Iris pigment epithelial cell (primary cell): ENCODE results near the gene PTCH2.
A peak's percentile ranks its signal among the peaks of the same experiment; 100 is the strongest.
"Not testable (repeated sequence)": the region's sequence is repeated elsewhere in the genome, so short reads cannot be mapped to it uniquely, and the experiment has no call there.

Experiments used
- DNase-seq: peaks from one replicate; pipeline ENCODE4 v3.0.0-alpha.2; 2011; ENCODE audit warnings: low read depth

PTCH2 gene

DNA sequence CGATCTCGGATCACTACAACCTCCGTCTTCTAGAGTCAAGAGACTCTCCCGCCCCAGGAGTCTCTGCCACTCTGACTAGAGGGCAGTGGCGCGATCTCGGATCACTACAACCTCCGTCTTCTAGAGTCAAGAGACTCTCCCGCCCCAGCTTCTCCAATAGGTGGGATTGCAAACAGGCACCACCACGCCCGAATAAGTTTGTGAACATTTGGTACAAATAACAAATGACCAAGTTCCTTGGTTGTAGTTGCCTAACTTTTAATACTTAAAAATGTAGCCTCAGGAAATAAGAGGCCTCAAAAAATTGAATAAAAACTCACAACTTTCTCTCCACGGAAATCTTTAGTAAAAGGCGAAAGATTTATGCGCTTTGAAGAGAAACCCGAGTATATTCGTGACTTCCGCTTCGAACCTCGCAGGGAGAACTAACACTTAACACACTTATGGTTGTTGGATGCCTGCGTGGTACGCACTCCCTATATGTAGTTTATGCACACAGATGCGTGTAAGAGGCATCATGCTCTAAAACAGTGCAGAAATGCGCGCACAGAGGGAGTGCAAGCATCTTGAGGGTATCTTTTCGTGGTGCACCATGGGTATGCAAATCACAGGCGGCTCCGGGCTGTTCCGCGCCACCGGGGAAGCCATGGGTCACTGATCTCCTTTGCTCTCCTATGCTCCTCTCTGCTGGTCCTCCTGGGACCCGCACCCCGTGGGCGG is 23.3 kb downstream of the PTCH2 start:
- peak; percentile 93 for DNase-seq

DNA sequence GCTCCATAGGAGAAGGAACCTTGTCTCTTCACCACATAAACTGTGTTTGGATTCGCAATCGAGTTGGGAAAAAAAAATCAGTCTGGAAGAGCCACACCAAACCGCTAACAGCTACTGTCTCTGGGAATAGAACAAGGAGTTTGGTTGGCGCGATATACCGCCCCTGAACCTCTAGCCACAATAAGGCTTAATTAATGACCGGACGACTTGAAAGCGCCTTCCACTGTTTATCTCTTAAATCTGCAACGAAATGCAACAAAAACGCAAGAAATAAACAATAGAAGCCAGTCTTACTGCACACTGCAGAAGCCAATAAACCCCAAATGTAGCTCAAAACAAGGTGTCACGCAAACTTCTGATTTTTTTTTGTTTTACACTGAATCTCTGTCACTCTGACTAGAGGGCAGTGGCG is 23.9 kb downstream of the PTCH2 start:
- no peak for DNase-seq

DNA sequence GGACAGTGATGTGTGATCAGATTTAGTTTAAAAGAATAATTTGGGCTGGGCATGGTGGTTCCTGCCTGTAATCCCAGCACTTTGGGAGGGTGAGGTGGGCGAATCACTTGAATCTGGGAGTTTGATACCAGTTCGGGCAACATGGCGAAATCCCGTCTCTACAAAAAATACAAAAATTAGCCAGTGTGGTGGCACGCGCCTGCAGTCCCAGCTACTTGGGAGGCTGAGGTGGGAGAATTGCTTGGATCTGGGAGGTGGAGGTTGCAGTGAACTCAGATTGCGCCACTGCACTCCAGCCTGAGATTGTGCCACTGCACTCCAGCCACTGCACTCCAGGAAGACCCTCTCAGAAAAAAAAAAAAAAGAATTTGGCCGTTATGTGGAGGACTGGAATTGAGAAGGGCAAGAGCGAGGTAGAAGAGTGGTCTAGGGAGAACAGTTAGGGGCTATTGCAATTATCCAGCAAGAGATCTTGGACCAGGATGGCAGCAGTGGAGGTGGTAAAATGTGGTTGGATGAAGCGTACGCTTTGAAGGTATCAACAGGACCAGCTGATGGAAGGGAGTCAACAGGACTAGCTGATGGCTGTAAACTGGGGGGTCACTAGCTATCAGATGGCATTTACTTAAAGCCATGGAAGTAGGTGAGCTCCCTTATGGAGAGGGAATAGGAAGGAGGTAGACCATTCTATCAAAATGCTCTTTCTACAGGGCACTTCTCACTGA is 25.1 kb downstream of the PTCH2 start:
- no peak for DNase-seq

DNA sequence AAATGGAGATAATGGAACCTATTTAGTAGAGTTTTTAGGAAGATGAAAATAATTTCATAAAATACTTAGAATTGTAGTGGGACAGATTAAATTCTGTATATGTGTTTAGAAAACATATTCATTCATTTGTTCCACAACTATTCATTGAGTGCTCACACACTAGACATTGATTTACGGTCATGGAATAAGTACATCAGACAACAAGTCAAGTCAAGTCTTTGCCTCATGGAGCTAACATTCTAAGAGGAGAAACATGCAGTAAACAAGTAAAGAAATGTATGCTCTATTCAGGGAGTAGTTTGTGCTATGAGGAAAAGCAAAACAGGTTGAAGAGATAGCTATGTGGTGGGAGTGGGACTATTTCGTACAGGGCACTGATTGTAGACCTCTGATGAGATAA is 25.7 kb downstream of the PTCH2 start:
- DNase-seq, result no peak

DNA sequence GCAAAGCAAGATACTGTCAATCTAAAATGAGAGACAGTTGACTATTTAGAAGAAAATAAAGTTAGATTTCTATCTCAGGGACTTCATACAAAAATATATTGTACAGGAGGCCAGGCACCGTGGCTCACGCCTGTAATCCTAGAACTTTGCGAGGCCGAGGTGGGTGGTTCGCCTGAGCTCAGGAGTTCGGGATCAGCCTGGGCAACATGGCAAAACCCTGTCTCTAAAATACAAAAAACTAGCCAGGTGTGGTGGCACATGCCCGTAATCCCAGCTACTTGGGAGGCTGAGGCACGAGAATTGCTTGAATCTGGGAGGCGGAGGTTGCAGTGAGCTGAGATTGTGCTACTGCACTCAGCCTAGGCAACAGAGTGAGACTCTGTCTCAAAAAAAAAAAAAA is 27.1 kb downstream of the PTCH2 start:
- not testable (repeated sequence) for DNase-seq

DNA sequence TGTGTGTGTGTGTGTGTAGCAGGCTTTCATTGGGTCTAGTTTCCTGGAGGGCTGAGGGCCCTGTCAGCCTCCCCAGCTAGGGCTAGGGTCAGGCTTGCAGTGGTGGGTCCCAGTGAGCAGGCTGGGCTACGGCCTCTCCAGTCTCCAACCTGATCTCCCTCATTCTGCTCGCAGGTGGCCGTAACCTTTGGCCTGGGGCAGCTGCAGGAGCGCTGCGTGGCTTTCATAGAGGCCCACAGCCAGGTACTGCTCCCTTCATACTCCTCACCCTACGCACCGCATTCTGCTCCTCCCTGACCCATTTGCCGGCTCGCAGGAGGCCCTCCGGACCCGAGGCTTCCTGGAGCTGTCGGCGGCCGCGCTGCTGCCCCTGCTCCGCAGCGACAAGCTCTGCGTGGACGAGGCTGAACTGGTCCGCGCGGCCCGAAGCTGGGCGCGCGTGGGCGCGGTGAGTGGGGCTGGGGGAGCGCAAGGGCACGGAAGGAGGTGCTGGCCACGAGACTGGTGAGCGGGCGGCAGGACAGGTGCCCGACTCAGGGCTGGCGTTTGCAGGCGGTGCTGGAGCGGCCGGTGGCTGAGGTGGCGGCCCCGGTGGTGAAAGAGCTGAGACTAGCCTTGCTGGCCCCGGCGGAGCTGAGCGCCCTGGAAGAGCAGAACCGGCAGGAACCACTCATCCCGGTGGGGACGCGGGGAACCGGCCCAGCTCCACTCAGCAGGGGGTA is 30.1 kb downstream of the PTCH2 start:
- DNase-seq, result no peak

DNA sequence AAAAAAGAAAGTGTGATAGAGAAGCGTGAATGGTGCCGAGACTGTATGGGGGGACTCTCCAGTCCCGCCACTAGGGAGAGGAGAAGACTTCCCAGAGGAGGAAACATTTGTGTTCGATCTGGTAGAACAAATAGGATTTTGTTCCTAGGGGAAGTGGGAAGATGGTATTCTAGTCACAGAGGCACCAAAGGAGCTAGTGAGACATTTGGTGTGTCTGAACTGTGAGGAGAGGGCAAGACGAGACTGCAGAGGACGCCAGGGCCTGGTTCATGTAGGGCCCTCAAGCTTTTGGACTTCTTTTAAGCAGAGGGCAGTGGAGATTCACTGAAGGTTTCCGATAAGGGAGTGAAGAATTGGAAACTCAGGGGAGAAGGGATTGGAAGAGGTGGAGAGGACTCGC is 31.8 kb downstream of the PTCH2 start:
- DNase-seq, result no peak

DNA sequence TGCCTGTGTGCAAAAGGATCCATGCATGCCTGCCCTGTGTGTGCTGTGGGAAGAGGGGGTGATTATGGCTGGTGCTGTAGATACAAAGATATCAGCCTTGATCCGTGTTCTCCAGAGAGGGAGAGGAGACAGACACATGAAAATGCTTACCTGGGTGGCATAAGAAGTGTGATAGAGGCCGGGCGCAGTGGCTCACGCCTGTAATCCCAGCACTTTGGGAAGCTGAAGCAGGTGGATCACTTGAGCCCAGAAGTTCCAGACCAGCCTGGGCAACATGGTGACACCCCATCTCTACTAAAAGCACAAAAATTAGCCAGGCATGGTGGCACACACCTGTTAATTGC is 32.3 kb downstream of the PTCH2 start:
- DNase-seq, result not testable (repeated sequence)

DNA sequence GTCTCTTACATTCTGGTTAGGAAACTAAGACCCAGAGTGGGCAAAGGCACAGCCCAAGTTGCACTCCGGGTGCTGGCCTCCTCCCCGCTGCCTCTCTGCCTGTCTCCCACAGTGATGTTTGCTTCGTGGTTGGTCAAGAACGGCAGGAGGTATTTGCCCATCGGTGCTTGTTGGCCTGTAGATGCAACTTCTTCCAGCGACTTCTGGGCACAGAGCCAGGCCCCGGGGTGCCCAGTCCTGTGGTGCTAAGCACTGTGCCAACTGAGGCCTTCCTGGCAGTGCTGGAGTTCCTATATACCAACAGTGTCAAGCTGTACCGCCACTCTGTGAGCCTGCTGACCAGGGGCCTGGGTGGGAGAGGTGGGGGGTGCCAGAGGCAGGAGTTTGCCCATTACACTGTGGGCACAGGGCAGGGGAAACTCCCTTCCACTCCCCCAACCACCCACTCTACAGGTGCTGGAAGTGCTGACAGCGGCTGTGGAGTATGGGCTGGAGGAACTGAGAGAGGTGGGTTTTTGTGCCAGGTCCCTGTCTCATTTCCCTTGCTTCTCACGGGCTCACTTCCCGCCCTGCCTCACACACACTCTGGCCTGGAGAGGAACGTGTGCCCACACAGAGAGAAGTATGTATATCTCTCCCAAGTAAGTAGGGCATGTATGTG is 32.8 kb downstream of the PTCH2 start:
- DNase-seq, result peak; percentile 42

DNA sequence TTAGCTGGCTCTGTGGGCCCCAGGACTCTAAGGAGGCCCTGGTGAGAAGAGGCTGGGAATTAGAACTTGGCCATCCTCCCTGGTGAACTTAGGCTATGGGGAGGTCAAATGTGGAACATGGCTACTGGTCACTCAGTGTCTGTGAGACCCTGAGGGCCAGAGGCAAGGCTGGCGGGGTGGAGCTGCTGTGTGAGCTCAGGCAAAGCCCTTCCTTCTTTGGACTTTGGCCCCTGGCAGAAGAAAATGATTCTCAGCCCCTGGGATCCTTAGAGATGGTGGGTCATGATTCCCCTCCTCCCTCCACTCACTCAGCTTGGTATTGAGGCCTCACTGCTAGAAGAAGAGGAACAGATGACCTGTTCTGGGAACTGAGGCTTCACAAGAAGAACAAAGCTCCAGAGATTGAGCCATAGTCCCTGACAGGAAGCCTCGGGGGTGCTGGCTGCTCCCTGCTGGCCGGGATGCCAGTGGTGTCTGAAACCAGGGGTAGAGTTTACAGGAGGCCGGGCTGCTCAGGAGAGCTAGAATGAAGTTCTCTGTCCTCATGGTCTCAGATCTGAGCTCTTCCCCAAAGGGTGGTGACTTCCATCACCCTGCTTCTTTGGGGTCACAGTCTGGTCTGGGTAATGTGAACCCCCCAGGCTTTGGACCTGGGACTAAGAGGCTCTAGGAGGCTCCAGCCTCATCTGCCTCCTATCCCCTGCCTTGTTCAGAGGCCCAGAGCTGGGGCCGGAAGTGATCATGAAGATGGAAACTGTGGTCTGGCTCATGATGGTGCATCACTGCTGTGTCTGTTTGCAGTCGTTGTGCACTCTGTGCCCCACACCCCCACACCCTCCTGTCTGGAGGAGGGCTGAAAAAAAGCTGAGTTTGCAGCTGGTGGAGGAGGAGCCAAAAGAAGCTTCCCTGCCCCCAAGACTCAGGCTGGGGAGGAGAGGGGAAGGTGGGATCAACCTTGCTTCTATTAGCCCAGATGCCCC is 33.8 kb downstream of the PTCH2 start:
- peak; percentile 82 for DNase-seq

DNA sequence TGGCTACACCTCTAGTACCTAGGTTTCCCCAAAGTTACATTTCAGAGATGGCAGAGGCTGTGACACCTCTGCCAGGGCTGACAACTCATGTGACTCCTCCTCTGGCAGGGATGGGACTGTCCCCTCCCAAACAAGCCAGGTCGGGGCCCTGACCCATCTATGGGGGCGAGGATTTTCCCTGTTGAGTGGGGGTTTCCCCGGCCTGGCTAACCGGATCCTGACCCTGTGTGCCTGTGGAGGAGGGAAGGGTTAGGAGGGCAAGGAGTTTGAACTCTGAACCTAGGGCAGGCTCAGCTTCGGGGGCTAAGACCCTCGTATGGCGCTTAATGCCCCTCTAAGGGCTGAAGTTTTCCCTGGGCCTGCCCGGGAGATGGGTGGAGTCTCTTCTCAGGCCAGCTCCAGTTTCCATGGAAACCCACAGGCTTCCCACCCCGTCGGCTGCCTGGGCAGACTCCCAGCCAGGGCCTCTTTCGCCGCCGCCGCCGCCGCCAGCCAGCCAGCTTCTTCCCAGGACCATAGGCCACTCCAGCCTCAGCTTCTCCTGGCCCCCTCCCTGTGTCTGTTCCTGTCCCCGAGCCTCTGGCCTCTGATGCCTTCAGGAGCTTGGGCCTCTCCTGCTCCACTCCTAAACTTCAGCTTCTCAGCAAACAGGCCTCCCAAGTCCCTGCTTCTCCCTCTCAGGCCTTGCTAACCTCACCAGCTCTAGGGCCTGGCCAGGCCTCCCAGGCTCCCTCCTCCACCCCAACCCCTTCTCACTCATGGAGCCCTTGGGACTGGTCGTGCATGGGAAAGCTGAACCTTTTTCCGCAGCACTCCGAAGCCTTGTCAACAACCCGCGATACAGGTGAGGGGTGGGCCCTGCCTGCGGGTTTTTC is 34.8 kb downstream of the PTCH2 start, which contains the start of gene BTBD19:
TSS of gene BTBD19 (plus strand) at position 461 of the 875 bp plus-strand sequence. CDS start at position 759, 298 bp downstream.
- DNase-seq, result peak; percentile 93

DNA sequence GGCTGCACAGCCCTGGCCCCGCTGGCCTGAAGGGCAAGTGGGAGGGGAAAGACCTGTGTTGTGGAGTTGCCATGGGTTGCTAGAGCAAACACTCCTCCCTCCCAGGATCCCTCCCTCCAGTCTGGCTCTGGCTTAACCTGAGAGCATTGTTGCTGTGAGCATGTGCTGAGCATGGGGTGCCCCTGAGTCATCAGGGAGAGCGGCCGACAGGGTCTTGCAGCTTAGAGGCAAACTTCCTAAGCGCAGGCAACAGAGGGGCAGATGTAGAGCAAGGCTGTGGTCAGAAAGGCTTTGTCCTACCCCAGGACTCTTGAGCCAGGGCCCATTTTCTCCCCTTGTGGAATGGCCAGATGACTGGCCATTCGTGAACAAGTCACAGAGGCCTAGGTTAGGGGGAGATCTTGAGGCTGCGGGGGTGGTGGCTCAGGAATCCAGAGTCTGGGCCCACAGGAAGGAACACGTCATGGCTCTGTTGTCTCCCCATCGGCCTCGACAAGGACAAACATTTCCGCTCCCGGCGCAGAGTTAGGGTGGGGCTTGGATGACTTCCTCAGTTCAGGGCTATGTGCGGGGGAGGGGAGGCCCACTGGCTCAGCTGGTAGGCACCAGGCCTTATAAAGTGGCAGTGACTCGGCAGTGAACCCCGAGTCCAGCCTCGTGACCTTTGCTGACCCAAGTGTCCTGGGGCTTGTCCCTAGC is 35.5 kb downstream of the PTCH2 start:
- DNase-seq, result peak; percentile 100

DNA sequence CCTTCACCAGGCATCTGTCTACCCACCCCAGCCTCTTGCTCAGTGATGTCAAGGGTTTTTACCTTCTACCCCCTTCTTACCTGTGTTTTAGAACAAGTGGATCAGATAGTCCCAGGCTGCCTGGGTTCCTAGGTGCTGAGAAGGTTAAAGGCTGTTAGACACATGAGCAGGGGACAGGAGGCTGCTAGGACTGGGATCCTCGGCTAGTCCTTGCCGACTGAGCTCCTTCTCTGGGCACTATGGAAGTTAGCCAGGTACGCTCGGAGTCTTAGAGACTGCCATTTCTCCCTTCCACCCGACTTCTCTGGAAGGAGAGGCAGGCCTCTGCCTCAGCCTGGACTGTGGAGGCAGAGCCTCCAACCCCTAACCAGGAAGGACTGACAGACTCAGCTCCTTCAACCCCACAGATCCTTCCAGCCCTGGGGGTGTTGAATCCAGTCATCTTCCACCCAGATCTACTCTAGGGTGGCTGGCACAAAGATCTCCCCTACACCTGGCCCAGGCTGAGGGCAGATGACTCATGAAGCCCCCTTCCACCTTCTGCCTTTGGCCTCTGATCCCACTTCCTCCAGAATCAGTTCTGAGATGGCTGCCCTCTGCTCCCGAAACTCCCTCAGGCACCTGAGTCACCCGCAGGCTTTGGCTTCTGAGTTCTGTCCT is 36.2 kb downstream of the PTCH2 start, which contains the start of gene DYNLT4:
TSS of gene DYNLT4 (minus strand) at position 648 of the 660 bp plus-strand sequence. CDS start 683 bp downstream, outside the sequence.
- no peak for DNase-seq

DNA sequence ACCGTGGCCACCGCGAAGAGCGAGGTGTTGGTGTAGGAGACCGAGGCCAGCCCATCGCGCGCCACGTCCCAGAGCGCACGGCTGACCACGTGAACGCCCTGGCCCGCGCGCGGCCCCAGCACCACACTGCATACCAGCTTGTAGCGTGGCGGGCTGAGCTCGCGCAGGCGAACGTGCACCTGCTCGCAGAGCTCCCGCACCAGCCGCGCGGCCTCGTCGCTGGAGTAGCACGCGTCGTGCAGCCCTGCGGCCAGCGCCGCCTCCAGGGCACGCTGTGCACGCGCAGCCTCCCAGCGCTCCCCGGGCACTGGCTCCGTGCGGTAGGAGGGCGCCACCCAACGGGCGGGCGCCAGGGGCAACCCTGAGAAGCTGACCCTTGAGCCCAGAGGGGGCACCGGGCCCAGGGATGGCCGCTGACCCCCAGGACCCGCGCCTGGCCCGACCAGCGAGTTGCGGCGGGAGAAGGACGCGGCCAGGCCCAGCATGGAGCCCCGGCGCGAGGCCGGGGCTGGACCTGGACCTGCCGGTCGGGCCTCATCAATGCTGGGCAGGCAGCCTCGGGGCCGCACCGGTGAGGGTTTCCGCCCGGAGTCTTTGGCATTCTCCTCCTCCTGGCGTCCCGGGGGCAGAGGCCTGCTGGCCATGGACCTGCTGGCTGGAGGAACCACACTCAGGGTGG is 36.9 kb downstream of the PTCH2 start:
- DNase-seq, result no peak

DNA sequence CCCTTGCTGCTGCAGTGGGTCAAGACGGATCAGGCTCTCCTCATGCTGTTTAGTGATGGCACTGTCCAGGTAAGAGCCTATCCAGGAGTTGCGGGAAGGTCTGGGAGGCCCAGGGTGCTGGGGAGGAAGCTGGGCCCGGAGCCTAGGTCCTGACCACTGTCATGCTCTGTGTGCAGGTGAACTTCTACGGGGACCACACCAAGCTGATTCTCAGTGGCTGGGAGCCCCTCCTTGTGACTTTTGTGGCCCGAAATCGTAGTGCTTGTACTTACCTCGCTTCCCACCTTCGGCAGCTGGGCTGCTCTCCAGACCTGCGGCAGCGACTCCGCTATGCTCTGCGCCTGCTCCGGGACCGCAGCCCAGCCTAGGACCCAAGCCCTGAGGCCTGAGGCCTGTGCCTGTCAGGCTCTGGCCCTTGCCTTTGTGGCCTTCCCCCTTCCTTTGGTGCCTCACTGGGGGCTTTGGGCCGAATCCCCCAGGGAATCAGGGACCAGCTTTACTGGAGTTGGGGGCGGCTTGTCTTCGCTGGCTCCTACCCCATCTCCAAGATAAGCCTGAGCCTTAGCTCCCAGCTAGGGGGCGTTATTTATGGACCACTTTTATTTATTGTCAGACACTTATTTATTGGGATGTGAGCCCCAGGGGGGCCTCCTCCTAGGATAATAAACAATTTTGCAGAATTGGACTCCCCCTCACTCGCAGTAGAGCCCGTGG is 37.6 kb downstream of the PTCH2 start:
- DNase-seq, result no peak

DNA sequence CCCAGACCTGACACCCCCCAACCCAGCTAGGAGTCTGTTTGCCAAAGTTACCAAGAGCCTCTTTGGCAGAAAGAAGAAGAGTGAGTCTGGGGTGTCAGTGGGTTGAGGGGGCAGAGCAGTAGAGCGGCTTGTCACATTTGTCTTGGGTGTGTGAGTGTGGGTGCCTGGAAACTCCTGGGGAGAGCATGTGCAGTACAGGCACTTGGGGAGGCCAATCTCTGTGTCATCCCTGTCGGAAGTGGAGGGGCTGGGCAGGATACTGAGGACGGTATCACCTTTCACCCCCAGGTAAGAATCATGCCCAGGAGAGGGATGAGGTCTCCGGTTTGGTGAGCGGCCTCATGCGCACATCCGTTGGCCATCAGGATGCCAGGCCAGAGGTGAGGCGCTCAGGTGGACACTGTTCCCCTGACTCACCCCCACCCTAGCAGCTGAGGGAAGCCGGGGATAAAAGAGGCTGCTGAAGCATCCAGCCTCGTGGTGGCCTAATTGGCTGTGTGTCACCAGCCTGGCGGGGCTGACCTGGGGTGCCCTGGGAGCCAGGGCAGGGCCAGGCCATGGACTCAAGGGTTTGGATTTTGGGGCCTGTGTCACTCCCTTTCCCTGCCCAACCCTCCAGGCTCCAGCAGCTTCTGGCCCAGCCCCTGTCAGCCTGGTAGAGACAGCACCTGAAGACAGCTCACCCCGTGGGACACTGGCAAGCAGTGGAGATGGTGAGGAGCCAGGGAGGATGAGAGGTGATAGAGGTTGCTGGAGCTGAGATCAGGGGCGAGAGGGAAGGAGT is 39.5 kb downstream of the PTCH2 start:
- DNase-seq, result no peak

DNA sequence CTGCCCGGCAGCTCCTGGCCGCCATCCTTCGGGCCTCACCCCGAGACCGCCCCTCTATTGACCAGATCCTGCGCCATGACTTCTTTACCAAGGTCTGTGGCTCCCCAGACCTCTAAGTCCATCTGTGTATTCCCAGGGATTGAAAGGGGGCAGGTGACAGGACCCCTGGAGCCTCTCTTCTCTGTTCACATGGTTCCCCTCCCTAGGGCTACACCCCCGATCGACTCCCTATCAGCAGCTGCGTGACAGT is 40.1 kb downstream of the PTCH2 start:
- DNase-seq, result no peak
